Keratinocyte (primary cell): ENCODE data around the gene ATP6V0E2. TPM values are rescaled to one million over a fixed set of nuclear protein-coding genes. Genes with fewer than 3 reads are reported as not detected.

Source experiments
- DNase-seq: peaks from one replicate; pipeline ENCODE4 v3.0.0-alpha.2; 2011; ENCODE audit warnings: low read depth, missing footprints, low spot score
- FAIRE-seq: peaks from 2 replicates; lab custom pipeline; 2011; peaks lifted over from hg19 to GRCh38; lab: Jason Lieb, UNC
- H2AFZ ChIP-seq: 2 replicates; pipeline ENCODE4 v1.6.0; 2012; ENCODE audit warnings: low read length, control low read depth, inconsistent platforms; ENCODE audit not compliant: control insufficient read depth
- H3K27ac ChIP-seq: 2 replicates; pipeline ENCODE4 v1.5.1; 2011; ENCODE audit warnings: low read length; ENCODE audit not compliant: control insufficient read depth, insufficient read depth
- H3K27me3 ChIP-seq: 3 replicates; pipeline ENCODE4 v1.6.0; 2011; ENCODE audit warnings: low read length; ENCODE audit not compliant: control insufficient read depth, insufficient read depth; ENCODE audit errors: extremely low read depth
- H3K36me3 ChIP-seq, 2 experiments: 2 replicates in 1 of 2; 3 replicates in 1 of 2; pipeline ENCODE4 v1.5.1; 2011; ENCODE audit warnings: low read length in 2 of 2, mild to moderate bottlenecking in 1 of 2; ENCODE audit not compliant: control insufficient read depth in 2 of 2, insufficient read depth in 2 of 2; ENCODE audit errors: extremely low read depth in 1 of 2
- H3K4me1 ChIP-seq: 3 replicates; pipeline ENCODE4 v1.5.1; 2011; ENCODE audit warnings: low read length; ENCODE audit not compliant: control insufficient read depth, insufficient read depth; ENCODE audit errors: extremely low read depth
- H3K4me2 ChIP-seq: 3 replicates; pipeline ENCODE4 v1.6.0; 2011; ENCODE audit warnings: low read depth, low read length; ENCODE audit not compliant: control insufficient read depth, insufficient read depth; ENCODE audit errors: extremely low read depth
- H3K4me3 ChIP-seq, 3 experiments: fragments of 200-600 bp in 1 of 3; sonication (generic) in 1 of 3; 2 replicates in 2 of 3; 3 replicates in 1 of 3; pipeline ENCODE4 v1.5.1; 2011 to 2016; ENCODE audit warnings: low read length in 3 of 3, mild to moderate bottlenecking in 3 of 3, control low read depth in 2 of 3, inconsistent platforms in 1 of 3, low read depth in 1 of 3, mixed read lengths in 1 of 3, mixed run types in 1 of 3, moderate library complexity in 1 of 3; ENCODE audit not compliant: control insufficient read depth in 2 of 3, insufficient read depth in 2 of 3; ENCODE audit errors: extremely low read depth in 1 of 3
- H3K79me2 ChIP-seq: 2 replicates; pipeline ENCODE4 v1.6.0; 2012; ENCODE audit warnings: low read length; ENCODE audit not compliant: control insufficient read depth, insufficient read depth
- H3K9ac ChIP-seq: 3 replicates; pipeline ENCODE4 v1.6.0; 2011; ENCODE audit warnings: low read length; ENCODE audit not compliant: control insufficient read depth, insufficient read depth; ENCODE audit errors: extremely low read depth
- H3K9me1 ChIP-seq: 3 replicates; pipeline ENCODE4 v1.6.0; 2011; ENCODE audit warnings: low read length; ENCODE audit not compliant: control insufficient read depth, insufficient read depth; ENCODE audit errors: extremely low read depth
- H3K9me3 ChIP-seq: 2 replicates; pipeline ENCODE4 v1.5.1; 2012; ENCODE audit warnings: low read depth, low read length; ENCODE audit not compliant: control insufficient read depth
- H4K20me1 ChIP-seq: 3 replicates; pipeline ENCODE4 v1.6.0; 2011; ENCODE audit warnings: low read length; ENCODE audit not compliant: control insufficient read depth, insufficient read depth; ENCODE audit errors: extremely low read depth
- CTCF ChIP-seq, 3 experiments: IDR thresholded peaks in 1 of 3; conservative IDR thresholded peaks in 1 of 3; optimal IDR thresholded peaks in 1 of 3; 2 replicates in 2 of 3; 3 replicates in 1 of 3; pipeline versions ENCODE3 to v1.5.1; 2011; ENCODE audit warnings: low read length in 3 of 3, mild to moderate bottlenecking in 3 of 3, moderate library complexity in 2 of 3, control low read depth in 1 of 3, inconsistent platforms in 1 of 3; ENCODE audit not compliant: insufficient read depth in 2 of 3; ENCODE audit errors: extremely low read depth in 1 of 3
- EZH2 ChIP-seq: IDR thresholded peaks from one replicate; pipeline ENCODE4 v1.6.1; 2012; ENCODE audit warnings: inconsistent platforms, mild to moderate bottlenecking, low read length, moderate library complexity
- dilution Hi-C: fragments of 300-500 bp; cut with MboI; formaldehyde crosslinking; loops from one replicate; pipeline ENCODE4 v1.7.0; 2020; ENCODE audit warnings: low sequenced_read_pairs; ENCODE audit not compliant: extremely low pct_ligation_motif_present
- polyA plus RNA-seq, 5 experiments: library from polyadenylated mRNA; depleted of rRNA in 3 of 5; stranded (reverse) in 3 of 5; stranded (forward) in 1 of 5; unstranded in 1 of 5; fragments of >200 nt; gene quantifications; 1 replicate in 1 of 5; 2 replicates in 3 of 5; 3 replicates in 1 of 5; pipeline versions ENCODE4 v1.2.1 to v1.2.3, GENCODE V29; 2011 to 2012; ENCODE audit warnings: missing spikeins in 2 of 5, low read depth in 1 of 5, low replicate concordance in 1 of 5

The ATP6V0E2 gene
- polyA plus RNA-seq, 1 donor (not counting 4 experiments of a cell fraction or from before 2014, with no cell fraction given): 5.0 TPM

- FAIRE-seq: no peak
- DNase-seq: no peak
- no peak overlapping the region for H3K4me3 ChIP-seq
- no peak for TF ChIP-seq CTCF (optimal IDR thresholded peaks at IDR 0.05 in 1 of 3, IDR thresholded peaks at IDR 0.05 in 1 of 3, conservative IDR thresholded peaks at IDR 0.05 in 1 of 3; ENCODE audit: extremely low read depth in 1 of 3, insufficient read depth in 2 of 3, low read length in 3 of 3)
- TF ChIP-seq EZH2: no peak
- no peaks in the 10 kb centered on the region for H3K9me1 ChIP-seq
- H3K27me3 ChIP-seq: peaks cover 4% of the 10 kb centered on the region
- no peak overlapping the region for H3K9ac ChIP-seq
- no peak overlapping the region for H3K27ac ChIP-seq
- H3K36me3 ChIP-seq: no peaks in the 10 kb centered on the region
- H3K9me3 ChIP-seq: no peaks in the 10 kb centered on the region
- H2AFZ ChIP-seq: no peak overlapping the region
- H3K4me2 ChIP-seq: no peak overlapping the region
- no peaks in the 10 kb centered on the region for H4K20me1 ChIP-seq
- no peaks in the 10 kb centered on the region for H3K79me2 ChIP-seq
- no peaks in the 10 kb centered on the region for H3K4me1 ChIP-seq
- dilution Hi-C loops: no loop called here
Observed at GRCh38 chr7:149826344-149827088, 47.3 kb upstream of the ATP6V0E2 start.

GRCh38 chr7:149827089-149827981 is 46.4 kb upstream of the ATP6V0E2 start:
- Histone ChIP-seq H3K9me1 (no peaks in the 10 kb centered on the region), H3K27me3 (no peaks in the 10 kb centered on the region), H3K79me2 (no peaks in the 10 kb centered on the region), H3K4me1 (no peaks in the 10 kb centered on the region), H3K36me3 (no peaks in the 10 kb centered on the region), H3K4me3 (no peak overlapping the region), H3K27ac (no peak overlapping the region), H3K9me3 (no peaks in the 10 kb centered on the region), H3K4me2 (no peak overlapping the region), H2AFZ (no peak overlapping the region), H3K9ac (no peak overlapping the region), H4K20me1 (no peaks in the 10 kb centered on the region)
- TF ChIP-seq CTCF (optimal IDR thresholded peaks at IDR 0.05 in 1 of 3, IDR thresholded peaks at IDR 0.05 in 1 of 3, conservative IDR thresholded peaks at IDR 0.05 in 1 of 3; ENCODE audit: extremely low read depth in 1 of 3, insufficient read depth in 2 of 3, low read length in 3 of 3) (no peak), EZH2 (no peak)
- dilution Hi-C loops: no loop called here
- DNase-seq (no peak), FAIRE-seq (no peak)
